ENCODE data around the gene FBXO17. TPM values are rescaled to one million over a fixed set of nuclear protein-coding genes. Genes with fewer than 3 reads are reported as not detected.

The FBXO17 gene
- total and polyA plus RNA-seq, 2 donors (not counting 3 experiments of a cell fraction or from before 2014, with no cell fraction given) = 21.8 to 23.8 TPM

DNA sequence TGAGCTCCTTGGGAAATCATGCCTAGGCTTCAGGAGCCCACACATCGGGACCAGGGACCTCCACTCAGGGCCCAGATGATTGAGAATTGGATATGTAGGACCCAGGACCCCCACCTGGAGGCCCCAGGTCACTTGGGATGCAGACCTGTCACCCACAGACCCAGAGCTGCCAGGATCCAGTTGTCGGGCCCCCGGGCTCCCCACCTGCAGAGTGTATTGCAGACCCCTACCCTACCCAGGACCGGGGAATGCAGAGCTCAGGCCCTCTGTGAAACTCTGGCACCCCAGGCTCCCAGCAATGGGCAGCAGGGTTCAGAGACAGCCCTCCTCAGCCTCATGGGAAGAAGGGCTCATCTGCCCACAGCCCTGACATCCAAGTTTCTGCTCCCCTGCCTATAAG is 69.9 kb downstream of the FBXO17 start:
- no peaks in the 10 kb centered on the region for H3K9me3 ChIP-seq (replicated peaks; ENCODE audit: control insufficient read depth, insufficient read depth, low read length)
- H3K4me2 ChIP-seq (ENCODE audit: insufficient read depth, low read length) = no peak overlapping the region
- H3K27me3 ChIP-seq (ENCODE audit: control insufficient read depth in 2 of 2, insufficient read depth in 2 of 2, low read length in 2 of 2) = no peaks in the 10 kb centered on the region
- no peak overlapping the region for H2AFZ ChIP-seq (ENCODE audit: low read depth, low read length)
- TF ChIP-seq MYC (IDR thresholded peaks at IDR 0.05; ENCODE audit: low read depth, low read length) = no peak
- H3K9me1 ChIP-seq (replicated peaks; ENCODE audit: control insufficient read depth, extremely low read depth, insufficient read depth, low read length) = no peaks in the 10 kb centered on the region
- peaks cover 0 to 21% of the 10 kb centered on the region in 2 experiments for H3K36me3 ChIP-seq (ENCODE audit: control insufficient read depth in 2 of 2, extremely low read depth in 1 of 2, insufficient read depth in 2 of 2, low read length in 2 of 2)
- no peak overlapping the region for H3K9ac ChIP-seq (replicated peaks; ENCODE audit: extremely low read depth, insufficient read depth, low read length)
- H4K20me1 ChIP-seq (replicated peaks; ENCODE audit: control insufficient read depth, extremely low read depth, insufficient read depth, low read length) = no peaks in the 10 kb centered on the region
- H3K4me3 ChIP-seq (replicated peaks in 1 of 3; ENCODE audit: insufficient read depth in 1 of 3, low read depth in 1 of 3, low read length in 3 of 3) = no peak overlapping the region
- no TSS peak for BruUV-seq (replicated peaks)
- no peak for FAIRE-seq
- no peak for DNase-seq (ENCODE audit: low read depth, low spot score)
- ChIA-PET CTCF (interaction anchor here (1.4 kb wide), 1 partner anchor 18 kb away, joined by 6 read pairs; no protein-coding TSS in a partner anchor), POLR2A (no interaction called here)
- H3K27ac ChIP-seq (ENCODE audit: insufficient read depth, low read depth, low read length) = no peak overlapping the region
- dilution Hi-C loops (cut with MboI; ENCODE audit: extremely low pct_ligation_motif_present, low sequenced_read_pairs) = no loop called here
- peaks cover 10% of the 10 kb centered on the region for H3K4me1 ChIP-seq (ENCODE audit: control insufficient read depth, extremely low read depth, insufficient read depth, low read length)
- peaks cover 3% of the 10 kb centered on the region for H3K79me2 ChIP-seq (ENCODE audit: control insufficient read depth, insufficient read depth, low read length)
- intact Hi-C loops (cut with micrococcal nuclease) = no loop called here

DNA sequence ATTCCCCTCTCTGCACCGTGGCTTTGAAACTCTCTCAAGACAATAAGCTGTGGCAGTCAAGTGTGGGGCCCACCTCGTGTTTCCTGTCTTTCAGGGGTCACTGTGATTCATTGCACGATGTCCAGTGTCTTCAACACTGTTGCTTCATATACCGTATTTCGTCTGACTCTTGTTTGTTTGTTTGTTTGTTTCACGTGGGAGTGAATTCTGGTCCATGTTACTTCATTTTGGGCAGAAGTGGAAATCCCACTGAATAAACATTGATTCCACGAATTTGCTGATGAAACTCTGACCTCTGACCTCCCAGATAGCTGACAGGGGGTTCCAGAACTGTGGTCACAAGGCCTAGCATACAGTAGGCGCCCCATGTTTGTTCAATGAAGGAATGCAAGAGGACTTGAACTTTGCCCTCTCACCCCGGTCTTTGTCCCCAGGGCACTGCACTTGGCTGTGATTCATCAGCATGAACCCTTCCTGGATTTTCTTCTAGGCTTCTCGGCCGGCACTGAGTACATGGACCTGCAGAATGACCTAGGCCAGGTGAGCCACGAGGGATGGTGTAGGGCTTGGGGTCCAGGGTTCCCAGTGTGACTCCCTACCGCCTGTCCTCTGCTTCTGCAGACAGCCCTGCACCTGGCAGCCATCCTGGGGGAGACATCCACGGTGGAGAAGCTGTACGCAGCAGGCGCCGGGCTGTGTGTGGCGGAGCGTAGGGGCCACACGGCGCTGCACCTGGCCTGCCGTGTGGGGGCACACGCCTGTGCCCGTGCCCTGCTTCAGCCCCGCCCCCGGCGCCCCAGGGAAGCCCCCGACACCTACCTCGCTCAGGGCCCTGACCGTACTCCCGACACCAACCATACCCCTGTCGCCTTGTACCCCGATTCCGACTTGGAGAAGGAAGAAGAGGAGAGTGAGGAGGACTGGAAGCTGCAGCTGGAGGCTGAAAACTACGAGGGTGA is 70.7 kb downstream of the FBXO17 start:
- DNase-seq (ENCODE audit: low read depth, low spot score) = no peak
- no peaks in the 10 kb centered on the region for H3K9me3 ChIP-seq (replicated peaks; ENCODE audit: control insufficient read depth, insufficient read depth, low read length)
- TF ChIP-seq EZH2 (IDR thresholded peaks at IDR 0.05; ENCODE audit: borderline replicate concordance, low read depth, low read length, severe bottlenecking) (no peak), FOS (IDR thresholded peaks at IDR 0.05; ENCODE audit: borderline replicate concordance, insufficient read depth, low read length) (no peak), POLR2A (IDR thresholded peaks at IDR 0.05; ENCODE audit: low read depth, low read length) (no peak), POLR2AphosphoS5 (IDR thresholded peaks at IDR 0.05; ENCODE audit: insufficient read depth, low read depth, low read length) (no peak), JUN (IDR thresholded peaks at IDR 0.05; ENCODE audit: borderline replicate concordance, insufficient read depth, insufficient read length, low read depth) (no peak), GATA2 (IDR thresholded peaks at IDR 0.05; ENCODE audit: insufficient read depth, insufficient read length, low read depth, low read length) (no peak), MYC (IDR thresholded peaks at IDR 0.05; ENCODE audit: low read depth, low read length) (no peak)
- TF ChIP-seq, protein P1, sequence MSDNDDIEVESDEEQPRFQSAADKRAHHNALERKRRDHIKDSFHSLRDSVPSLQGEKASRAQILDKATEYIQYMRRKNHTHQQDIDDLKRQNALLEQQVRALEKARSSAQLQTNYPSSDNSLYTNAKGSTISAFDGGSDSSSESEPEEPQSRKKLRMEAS (IDR thresholded peaks at IDR 0.05; ENCODE audit: insufficient read depth, insufficient read length) = no peak
- TF ChIP-seq, protein P2, sequence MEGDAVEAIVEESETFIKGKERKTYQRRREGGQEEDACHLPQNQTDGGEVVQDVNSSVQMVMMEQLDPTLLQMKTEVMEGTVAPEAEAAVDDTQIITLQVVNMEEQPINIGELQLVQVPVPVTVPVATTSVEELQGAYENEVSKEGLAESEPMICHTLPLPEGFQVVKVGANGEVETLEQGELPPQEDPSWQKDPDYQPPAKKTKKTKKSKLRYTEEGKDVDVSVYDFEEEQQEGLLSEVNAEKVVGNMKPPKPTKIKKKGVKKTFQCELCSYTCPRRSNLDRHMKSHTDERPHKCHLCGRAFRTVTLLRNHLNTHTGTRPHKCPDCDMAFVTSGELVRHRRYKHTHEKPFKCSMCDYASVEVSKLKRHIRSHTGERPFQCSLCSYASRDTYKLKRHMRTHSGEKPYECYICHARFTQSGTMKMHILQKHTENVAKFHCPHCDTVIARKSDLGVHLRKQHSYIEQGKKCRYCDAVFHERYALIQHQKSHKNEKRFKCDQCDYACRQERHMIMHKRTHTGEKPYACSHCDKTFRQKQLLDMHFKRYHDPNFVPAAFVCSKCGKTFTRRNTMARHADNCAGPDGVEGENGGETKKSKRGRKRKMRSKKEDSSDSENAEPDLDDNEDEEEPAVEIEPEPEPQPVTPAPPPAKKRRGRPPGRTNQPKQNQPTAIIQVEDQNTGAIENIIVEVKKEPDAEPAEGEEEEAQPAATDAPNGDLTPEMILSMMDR (IDR thresholded peaks at IDR 0.05; ENCODE audit: extremely low read depth in 1 of 2, insufficient read depth in 1 of 2, low read depth in 1 of 2, low read length in 2 of 2) = no peak
- H3K79me2 ChIP-seq (ENCODE audit: control insufficient read depth, insufficient read depth, low read length) = peaks cover 5% of the 10 kb centered on the region
- H3K4me2 ChIP-seq (ENCODE audit: insufficient read depth, low read length) = no peak overlapping the region
- H3K9ac ChIP-seq (replicated peaks; ENCODE audit: extremely low read depth, insufficient read depth, low read length) = no peak overlapping the region
- H3K27ac ChIP-seq (ENCODE audit: insufficient read depth, low read depth, low read length) = no peak overlapping the region
- peaks cover 0 to 21% of the 10 kb centered on the region in 2 experiments for H3K36me3 ChIP-seq (ENCODE audit: control insufficient read depth in 2 of 2, extremely low read depth in 1 of 2, insufficient read depth in 2 of 2, low read length in 2 of 2)
- dilution Hi-C loops (cut with MboI; ENCODE audit: extremely low pct_ligation_motif_present, low sequenced_read_pairs) = no loop called here
- no peaks in the 10 kb centered on the region for H3K27me3 ChIP-seq (ENCODE audit: control insufficient read depth in 2 of 2, insufficient read depth in 2 of 2, low read length in 2 of 2)
- FAIRE-seq = no peak
- no peak overlapping the region for H2AFZ ChIP-seq (ENCODE audit: low read depth, low read length)
- H4K20me1 ChIP-seq (replicated peaks; ENCODE audit: control insufficient read depth, extremely low read depth, insufficient read depth, low read length) = no peaks in the 10 kb centered on the region
- ChIA-PET POLR2A (no interaction called here), CTCF (interaction anchor here (1.4 kb wide), 1 partner anchor 17 kb away, joined by 6 read pairs; no protein-coding TSS in a partner anchor)
- BruUV-seq (replicated peaks) = no TSS peak
- H3K9me1 ChIP-seq (replicated peaks; ENCODE audit: control insufficient read depth, extremely low read depth, insufficient read depth, low read length) = no peaks in the 10 kb centered on the region
- intact Hi-C loops (cut with micrococcal nuclease) = no loop called here
- peaks cover 15% of the 10 kb centered on the region for H3K4me1 ChIP-seq (ENCODE audit: control insufficient read depth, extremely low read depth, insufficient read depth, low read length)
- no peak overlapping the region for H3K4me3 ChIP-seq (replicated peaks in 1 of 3; ENCODE audit: insufficient read depth in 1 of 3, low read depth in 1 of 3, low read length in 3 of 3)

Data from endothelial cell of umbilical vein (primary cell).